Keratinocyte (primary cell): ENCODE data around the gene DUSP6.

ENCODE experiments used
- EZH2 ChIP-seq: IDR thresholded peaks from one replicate; pipeline ENCODE4 v1.6.1; 2012; ENCODE audit warnings: inconsistent platforms, mild to moderate bottlenecking, low read length, moderate library complexity
- TF ChIP-seq, protein P1 (sequence below), 3 experiments: IDR thresholded peaks in 1 of 3; conservative IDR thresholded peaks in 1 of 3; optimal IDR thresholded peaks in 1 of 3; 2 replicates in 2 of 3; 3 replicates in 1 of 3; pipeline versions ENCODE3 to v1.5.1; 2011; ENCODE audit warnings: low read length in 3 of 3, mild to moderate bottlenecking in 3 of 3, moderate library complexity in 2 of 3, control low read depth in 1 of 3, inconsistent platforms in 1 of 3; ENCODE audit not compliant: insufficient read depth in 2 of 3; ENCODE audit errors: extremely low read depth in 1 of 3

DNA sequence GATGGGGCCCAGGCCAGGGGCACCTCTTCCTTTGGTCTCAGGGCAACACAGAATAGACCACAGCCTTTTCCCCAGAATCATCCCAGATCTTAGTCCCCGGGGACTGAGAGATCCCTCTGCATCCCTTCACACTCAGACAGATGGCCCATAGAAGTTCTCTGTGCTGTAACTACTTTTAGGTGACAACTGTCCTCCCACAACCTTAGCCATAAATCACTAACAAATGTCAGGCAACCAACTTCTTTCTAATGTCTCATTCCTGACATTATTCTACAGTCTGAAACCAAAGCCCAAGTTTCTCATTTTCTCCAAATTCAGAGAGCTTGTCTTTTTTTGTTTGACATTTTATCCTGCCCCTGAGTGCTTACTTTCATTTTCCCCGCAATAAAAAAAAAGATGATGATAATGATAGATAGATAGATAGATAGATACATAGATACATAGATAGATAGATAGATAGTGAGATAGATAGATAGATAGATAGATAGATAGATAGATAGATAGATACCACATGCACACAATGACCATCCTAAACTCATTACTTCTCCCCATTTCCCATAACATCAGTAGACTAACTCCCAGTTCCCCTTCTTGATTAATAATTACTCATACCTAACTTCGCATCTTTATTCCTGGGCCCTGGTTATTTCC lies 28.6 kb downstream of the DUSP6 start:
- TF ChIP-seq, protein P1, sequence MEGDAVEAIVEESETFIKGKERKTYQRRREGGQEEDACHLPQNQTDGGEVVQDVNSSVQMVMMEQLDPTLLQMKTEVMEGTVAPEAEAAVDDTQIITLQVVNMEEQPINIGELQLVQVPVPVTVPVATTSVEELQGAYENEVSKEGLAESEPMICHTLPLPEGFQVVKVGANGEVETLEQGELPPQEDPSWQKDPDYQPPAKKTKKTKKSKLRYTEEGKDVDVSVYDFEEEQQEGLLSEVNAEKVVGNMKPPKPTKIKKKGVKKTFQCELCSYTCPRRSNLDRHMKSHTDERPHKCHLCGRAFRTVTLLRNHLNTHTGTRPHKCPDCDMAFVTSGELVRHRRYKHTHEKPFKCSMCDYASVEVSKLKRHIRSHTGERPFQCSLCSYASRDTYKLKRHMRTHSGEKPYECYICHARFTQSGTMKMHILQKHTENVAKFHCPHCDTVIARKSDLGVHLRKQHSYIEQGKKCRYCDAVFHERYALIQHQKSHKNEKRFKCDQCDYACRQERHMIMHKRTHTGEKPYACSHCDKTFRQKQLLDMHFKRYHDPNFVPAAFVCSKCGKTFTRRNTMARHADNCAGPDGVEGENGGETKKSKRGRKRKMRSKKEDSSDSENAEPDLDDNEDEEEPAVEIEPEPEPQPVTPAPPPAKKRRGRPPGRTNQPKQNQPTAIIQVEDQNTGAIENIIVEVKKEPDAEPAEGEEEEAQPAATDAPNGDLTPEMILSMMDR (optimal IDR thresholded peaks at IDR 0.05 in 1 of 3, IDR thresholded peaks at IDR 0.05 in 1 of 3, conservative IDR thresholded peaks at IDR 0.05 in 1 of 3; ENCODE audit: extremely low read depth in 1 of 3, insufficient read depth in 2 of 3, low read length in 3 of 3) = no peak
- TF ChIP-seq EZH2 = no peak
